ENCODE results near the gene LCNL1.

The LCNL1 gene

GRCh38 chr9:136951541-136952320, 31.1 kb upstream of the LCNL1 start, which contains the start of gene LCN12:
TSS of gene LCN12 (plus strand) at chr9:136952273. CDS start at chr9:136952328, 55 bp downstream.
- Mint-ChIP-seq H3K36me3 (peaks cover 0 to 4% of the 10 kb centered on the region in 2 donors), H3K27ac (no peak within 1 kb of the TSS), H3K9me3 (peaks cover 4 to 5% of the 10 kb centered on the region in 2 donors), H3K27me3 (peaks cover 0 to 7% of the 10 kb centered on the region in 2 donors), H3K4me3 (no peak within 1 kb of the TSS), H3K4me1 (peaks cover 6 to 19% of the 10 kb centered on the region in 2 donors)
- ATAC-seq (replicated peaks) (no peak), DNase-seq (no peak)

- no peak for ATAC-seq (replicated peaks)
- peaks cover 0 to 9% of the 10 kb centered on the region in 2 donors for H3K27me3 Mint-ChIP-seq
- no peak for DNase-seq
These were observed 30.4 kb upstream of the LCNL1 start for GRCh38 chr9:136952321-136952850.

DNA sequence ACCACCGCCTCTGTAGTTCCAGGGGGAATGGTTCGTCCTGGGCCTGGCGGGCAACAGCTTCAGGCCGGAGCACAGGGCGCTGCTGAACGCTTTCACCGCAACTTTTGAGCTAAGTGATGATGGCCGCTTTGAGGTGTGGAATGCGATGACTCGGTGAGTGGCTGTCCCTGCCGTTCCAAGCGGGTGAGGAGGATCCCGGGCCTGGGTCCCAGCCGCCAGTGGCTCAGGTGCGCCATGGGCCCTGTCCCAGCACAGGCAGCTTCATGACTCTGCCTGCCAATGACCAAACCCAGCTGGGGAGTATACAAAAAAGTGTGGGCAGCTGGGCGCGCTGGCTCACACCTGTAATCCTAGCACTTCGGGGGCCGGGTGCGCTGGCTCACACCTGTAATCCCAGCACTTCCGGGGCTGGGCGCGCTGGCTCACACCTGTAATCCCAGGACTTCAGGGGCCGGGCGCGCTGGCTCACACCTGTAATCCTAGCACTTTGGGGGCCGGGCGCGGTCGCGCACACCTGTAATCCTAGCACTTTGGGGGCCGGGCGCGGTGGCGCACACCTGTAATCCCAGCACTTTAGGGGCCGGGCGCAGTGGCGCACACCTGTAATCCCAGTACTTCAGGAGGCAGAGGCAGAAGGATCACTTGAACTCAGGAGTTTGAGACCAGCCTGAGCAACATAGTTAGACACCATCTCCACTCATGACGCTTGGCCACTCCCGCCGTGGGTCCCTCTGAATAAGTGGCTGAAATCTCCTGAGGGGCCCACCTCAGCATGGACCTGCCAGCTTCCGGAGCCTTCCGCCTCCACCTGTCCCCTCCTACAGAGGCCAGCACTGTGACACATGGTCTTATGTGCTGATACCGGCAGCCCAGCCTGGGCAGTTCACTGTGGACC, 29.7 kb upstream of the LCNL1 start:
- Mint-ChIP-seq H3K9me3 (peaks cover 6% of the 10 kb centered on the region in 2 donors), H3K27me3 (peaks cover 0 to 9% of the 10 kb centered on the region in 2 donors), H3K27ac (no peak overlapping the region), H3K4me3 (no peak overlapping the region), H3K36me3 (peaks cover 0 to 5% of the 10 kb centered on the region in 2 donors), H3K4me1 (peaks cover 4 to 10% of the 10 kb centered on the region in 2 donors)
- DNase-seq (no peak), ATAC-seq (replicated peaks) (no peak)

More at GRCh38 chr9:136952321-136952850, 30.4 kb upstream of the LCNL1 start:
- no peak overlapping the region for H3K4me3 Mint-ChIP-seq
- peaks cover 6% of the 10 kb centered on the region in 2 donors for H3K9me3 Mint-ChIP-seq
- no peak overlapping the region for H3K27ac Mint-ChIP-seq
- peaks cover 4 to 13% of the 10 kb centered on the region in 2 donors for H3K4me1 Mint-ChIP-seq
- peaks cover 0 to 5% of the 10 kb centered on the region in 2 donors for H3K36me3 Mint-ChIP-seq

DNA sequence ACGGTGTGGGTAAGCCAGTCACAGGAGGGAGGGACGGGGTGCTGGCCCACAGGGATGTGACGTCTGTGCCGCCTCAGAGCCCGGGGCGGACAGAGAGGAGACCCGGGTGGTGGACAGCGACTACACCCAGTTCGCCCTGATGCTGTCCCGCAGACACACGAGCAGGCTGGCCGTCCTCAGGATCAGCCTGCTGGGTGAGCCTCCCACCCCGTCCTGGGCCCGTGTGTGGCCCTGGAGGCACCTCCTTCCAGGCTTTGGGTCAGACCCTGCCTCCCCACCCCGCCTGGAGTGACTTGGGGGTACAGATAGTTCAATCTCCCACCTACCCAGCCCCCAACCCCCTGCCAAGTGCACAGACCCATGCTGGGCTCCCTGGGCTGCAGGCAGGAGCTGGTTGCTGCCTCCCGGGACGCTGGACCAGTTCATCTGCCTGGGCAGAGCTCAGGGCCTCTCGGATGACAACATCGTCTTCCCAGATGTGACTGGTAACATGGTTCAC, 29.0 kb upstream of the LCNL1 start:
- H3K4me3 Mint-ChIP-seq, result no peak overlapping the region
- no peak for ATAC-seq (replicated peaks)
- peaks cover 6% of the 10 kb centered on the region in 2 donors for H3K9me3 Mint-ChIP-seq
- H3K27me3 Mint-ChIP-seq, result peaks cover 3 to 11% of the 10 kb centered on the region in 2 donors
- H3K36me3 Mint-ChIP-seq, result peaks cover 2 to 5% of the 10 kb centered on the region in 2 donors
- no peak overlapping the region for H3K27ac Mint-ChIP-seq
- H3K4me1 Mint-ChIP-seq, result peaks cover 4 to 10% of the 10 kb centered on the region in 2 donors
- DNase-seq, result no peak

- Mint-ChIP-seq H3K36me3 (peaks cover 3 to 5% of the 10 kb centered on the region in 2 donors), H3K27me3 (peaks cover 6 to 16% of the 10 kb centered on the region in 2 donors), H3K27ac (no peak overlapping the region), H3K4me3 (no peak overlapping the region), H3K4me1 (peaks cover 4 to 10% of the 10 kb centered on the region in 2 donors), H3K9me3 (peaks cover 6% of the 10 kb centered on the region in 2 donors)
- no peak for DNase-seq
- no peak for ATAC-seq (replicated peaks)
These were observed 28.3 kb upstream of the LCNL1 start for GRCh38 chr9:136954270-136955083.

DNA sequence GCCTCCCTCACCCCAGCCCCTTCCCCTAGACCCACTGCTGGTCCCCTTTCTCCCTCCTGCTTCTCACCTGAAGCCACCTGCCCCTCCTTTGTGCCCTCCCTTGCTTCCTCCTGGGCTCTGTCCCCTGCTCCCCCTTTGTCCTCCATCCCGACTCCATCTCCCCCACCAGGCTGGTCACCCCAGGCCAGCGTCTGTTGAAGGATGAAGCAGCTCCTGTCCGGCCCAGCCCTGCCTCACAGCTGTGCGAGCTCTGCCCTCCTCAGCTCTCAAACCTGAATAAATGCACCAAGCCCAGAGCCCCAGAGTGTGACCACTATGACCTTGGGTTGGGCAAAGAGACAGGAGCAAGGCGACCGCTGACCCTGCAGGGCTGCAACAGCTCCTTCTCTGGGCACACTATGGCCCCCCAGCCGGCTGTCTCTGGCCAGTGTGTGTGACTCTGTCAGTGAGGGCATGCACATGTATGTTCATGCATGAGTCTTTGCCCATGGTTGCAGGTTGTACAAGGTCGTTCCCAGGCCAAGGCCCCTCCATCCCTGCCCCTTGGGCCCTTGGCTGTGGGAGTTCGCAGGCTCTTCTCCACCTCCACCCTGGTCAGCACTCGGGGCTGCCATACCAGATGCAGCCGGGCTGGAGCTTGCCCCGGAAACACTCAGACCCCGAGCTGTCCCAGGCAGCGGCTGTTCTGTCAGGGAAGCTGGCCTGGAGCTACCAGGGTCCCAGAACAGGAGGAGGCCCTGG, 27.4 kb upstream of the LCNL1 start:
- Mint-ChIP-seq H3K27ac (no peak overlapping the region), H3K4me3 (no peak overlapping the region), H3K9me3 (peaks cover 6% of the 10 kb centered on the region in 2 donors), H3K4me1 (peaks cover under 1 to 4% of the 10 kb centered on the region in 2 donors), H3K36me3 (peaks cover 3 to 5% of the 10 kb centered on the region in 2 donors), H3K27me3 (peaks cover 6 to 16% of the 10 kb centered on the region in 2 donors)
- ATAC-seq (replicated peaks) (no peak), DNase-seq (no peak)

DNA sequence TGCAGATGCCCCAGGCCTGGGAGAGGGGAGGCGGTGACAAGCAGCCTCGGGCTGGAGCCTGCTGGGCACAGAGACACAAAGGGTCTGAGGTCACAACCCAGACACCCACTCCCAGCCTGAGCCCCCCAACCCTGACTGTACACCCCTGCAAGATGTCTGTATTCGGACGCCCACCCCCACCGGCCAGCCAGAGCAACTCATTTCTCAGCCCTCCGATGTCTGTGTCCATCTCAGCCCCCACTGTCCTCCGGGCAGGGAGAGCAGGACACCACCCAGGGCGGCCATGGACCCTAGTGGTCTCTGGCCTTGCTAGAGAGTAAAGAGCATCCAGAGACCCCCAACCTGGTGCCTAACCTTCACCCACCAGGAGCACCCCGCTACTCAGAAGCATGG, 26.9 kb upstream of the LCNL1 start:
- peaks cover 6% of the 10 kb centered on the region in 2 donors for H3K9me3 Mint-ChIP-seq
- ATAC-seq (replicated peaks) (no peak), DNase-seq (no peak)
- H3K27me3 Mint-ChIP-seq, result peaks cover 6 to 16% of the 10 kb centered on the region in 2 donors
- peaks cover 3 to 5% of the 10 kb centered on the region in 2 donors for H3K36me3 Mint-ChIP-seq
- no peaks in the 10 kb centered on the region for H3K4me1 Mint-ChIP-seq
- no peak overlapping the region for H3K4me3 Mint-ChIP-seq
- no peak overlapping the region for H3K27ac Mint-ChIP-seq

DNA sequence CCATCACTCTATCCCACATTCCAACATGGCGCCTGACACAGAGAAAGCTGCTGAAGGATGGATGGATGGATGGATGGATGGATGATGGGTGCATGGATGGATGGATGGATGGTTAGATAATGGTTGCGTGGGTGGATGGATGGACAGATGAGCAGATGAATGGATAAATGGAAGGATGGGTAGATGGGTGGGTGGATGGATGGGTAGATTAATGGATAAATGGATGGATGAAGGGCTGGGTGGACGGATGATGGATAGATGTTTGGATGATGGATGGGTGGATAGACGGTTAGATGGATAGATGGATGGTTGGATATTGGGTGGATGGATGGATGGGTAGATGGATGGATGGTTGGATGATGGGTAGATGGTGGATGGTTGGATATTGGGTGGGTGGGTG, 26.2 kb upstream of the LCNL1 start:
- H3K4me1 Mint-ChIP-seq, result no peaks in the 10 kb centered on the region
- H3K4me3 Mint-ChIP-seq, result no peak overlapping the region
- peaks cover 6% of the 10 kb centered on the region in 2 donors for H3K9me3 Mint-ChIP-seq
- ATAC-seq (replicated peaks) (no peak), DNase-seq (no peak)
- H3K27me3 Mint-ChIP-seq, result peaks cover 6 to 16% of the 10 kb centered on the region in 2 donors
- H3K27ac Mint-ChIP-seq, result no peak overlapping the region
- peaks cover 3 to 5% of the 10 kb centered on the region in 2 donors for H3K36me3 Mint-ChIP-seq

DNA sequence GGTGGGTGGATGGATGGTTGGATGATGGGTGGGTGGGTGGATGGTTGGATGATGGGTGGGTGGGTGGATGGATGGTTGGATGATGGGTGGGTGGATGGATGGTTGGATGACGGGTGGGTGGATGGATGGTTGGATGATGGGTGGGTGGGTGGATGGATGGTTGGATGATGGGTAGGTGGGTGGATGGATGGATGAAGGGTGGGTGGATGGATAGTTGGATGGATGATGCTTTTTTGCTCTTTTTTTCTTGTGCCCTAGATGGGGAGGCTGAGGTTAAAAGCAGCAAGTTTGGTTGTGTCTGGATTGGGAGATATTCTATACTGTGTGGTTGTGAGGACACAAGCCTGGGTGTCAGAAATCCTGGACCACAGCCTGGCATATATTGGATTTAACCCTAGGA, 25.3 kb upstream of the LCNL1 start:
- Mint-ChIP-seq H3K4me1 (no peaks in the 10 kb centered on the region), H3K27me3 (peaks cover 6 to 16% of the 10 kb centered on the region in 2 donors), H3K9me3 (peaks cover 6% of the 10 kb centered on the region in 2 donors), H3K4me3 (no peak overlapping the region), H3K27ac (no peak overlapping the region), H3K36me3 (peaks cover 3 to 5% of the 10 kb centered on the region in 2 donors)
- DNase-seq (no peak), ATAC-seq (replicated peaks) (no peak)

DNA sequence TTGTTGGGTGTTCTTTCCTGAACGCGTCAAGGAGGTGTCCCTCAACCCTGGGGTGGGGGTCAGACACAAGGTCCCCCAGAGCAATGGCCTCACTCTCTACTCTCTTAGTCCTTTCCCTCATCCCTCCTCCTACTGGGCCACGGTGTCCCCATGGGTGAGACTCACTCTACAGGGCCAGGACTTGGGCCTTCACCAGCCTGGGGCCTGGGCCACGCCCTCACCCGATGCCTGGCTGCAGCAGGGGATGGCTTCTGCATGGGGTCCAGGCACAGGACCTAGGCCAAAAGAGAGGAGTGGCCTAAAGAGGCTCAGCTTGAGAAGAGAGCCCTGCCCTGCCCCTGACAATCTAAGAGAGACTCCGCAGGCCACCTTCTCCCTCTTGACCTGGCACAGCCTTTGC, 24.9 kb upstream of the LCNL1 start:
- Mint-ChIP-seq H3K4me1 (no peaks in the 10 kb centered on the region), H3K9me3 (peaks cover 6% of the 10 kb centered on the region in 2 donors), H3K27ac (no peak overlapping the region), H3K4me3 (no peak overlapping the region), H3K36me3 (peaks cover 3 to 5% of the 10 kb centered on the region in 2 donors), H3K27me3 (peaks cover 7 to 16% of the 10 kb centered on the region in 2 donors)
- DNase-seq (no peak), ATAC-seq (replicated peaks) (no peak)

DNA sequence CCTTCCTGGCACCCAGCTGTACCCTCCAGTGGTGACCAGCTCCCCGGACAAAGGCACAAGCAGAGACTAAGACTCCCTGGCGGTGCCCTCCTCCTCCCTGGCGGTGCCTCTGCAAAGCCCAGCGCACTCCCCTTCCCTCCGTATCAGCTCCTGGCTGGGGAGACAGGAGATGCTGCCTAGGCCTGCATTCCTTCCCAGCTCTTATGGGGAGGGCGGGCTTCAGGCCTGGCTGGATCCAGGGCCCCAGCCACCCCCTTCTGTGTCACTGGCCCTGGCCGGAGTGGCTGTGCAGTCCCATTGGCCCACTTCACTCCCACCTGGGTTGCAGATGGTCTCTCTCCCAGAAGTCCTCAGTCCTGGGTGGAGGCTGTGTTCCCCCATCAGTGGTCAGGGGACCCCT, 24.3 kb upstream of the LCNL1 start:
- Mint-ChIP-seq H3K4me3 (no peak overlapping the region), H3K4me1 (no peaks in the 10 kb centered on the region), H3K9me3 (peaks cover 6% of the 10 kb centered on the region in 2 donors), H3K27ac (no peak overlapping the region), H3K36me3 (peaks cover 3 to 5% of the 10 kb centered on the region in 2 donors), H3K27me3 (peaks cover 13 to 16% of the 10 kb centered on the region in 2 donors)
- DNase-seq (no peak), ATAC-seq (replicated peaks) (no peak)

- Mint-ChIP-seq H3K4me1 (no peaks in the 10 kb centered on the region), H3K27me3 (peaks cover 13 to 16% of the 10 kb centered on the region in 2 donors), H3K36me3 (peaks cover 3 to 5% of the 10 kb centered on the region in 2 donors), H3K9me3 (peaks cover 6% of the 10 kb centered on the region in 2 donors), H3K4me3 (no peak overlapping the region), H3K27ac (no peak overlapping the region)
- DNase-seq (no peak), ATAC-seq (replicated peaks) (no peak)
These were observed 23.6 kb upstream of the LCNL1 start for GRCh38 chr9:136958898-136959850.
